ENCODE results near the gene TFDP2. TPM values are rescaled to one million over a fixed set of nuclear protein-coding genes. Genes with fewer than 3 reads are reported as not detected.

The TFDP2 gene
- total RNA-seq, 4 donors from 2014 or later: 21.6 to 58.7 (median 44.1) TPM

DNA sequence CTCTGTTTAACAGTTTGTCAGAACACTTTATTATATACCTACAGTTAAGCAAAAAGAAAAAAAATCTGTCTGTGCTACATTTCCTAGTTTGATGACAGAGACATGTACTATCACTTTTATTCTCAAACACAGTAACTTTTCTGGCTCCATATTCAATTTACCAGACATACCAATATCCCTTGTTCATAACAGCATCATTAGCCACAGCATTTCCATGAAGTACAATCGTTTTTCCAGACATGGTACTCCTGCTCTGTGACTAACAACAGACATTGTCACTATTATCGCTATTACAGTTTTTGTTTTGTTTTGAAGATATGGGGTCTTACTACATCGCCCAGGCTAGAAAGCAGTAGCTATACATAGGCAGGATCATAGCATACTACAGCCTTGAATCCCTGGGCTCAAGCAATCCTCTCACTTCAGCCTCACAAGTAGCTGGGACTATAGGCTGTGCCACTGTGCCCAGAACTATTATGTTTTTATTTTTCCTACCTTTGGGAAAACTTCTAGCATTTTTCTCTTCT lies 14.5 kb downstream of the TFDP2 start:
- no peaks in the 10 kb centered on the region for H3K4me1 ChIP-seq
- H3K36me3 ChIP-seq: no peaks in the 10 kb centered on the region
- H3K27ac ChIP-seq: no peak overlapping the region
- TF ChIP-seq CTCF (IDR thresholded peaks at IDR 0.05) (no peak), POLR2A (IDR thresholded peaks at IDR 0.05) (no peak), EP300 (IDR thresholded peaks at IDR 0.05) (no peak), POLR2AphosphoS5 (IDR thresholded peaks at IDR 0.05) (no peak)
- H3K9me3 ChIP-seq: no peaks in the 10 kb centered on the region
- WGBS: 47% methylated on average over 3 of the region's 3 CpGs
- no peak overlapping the region for H3K4me3 ChIP-seq
- no peaks in the 10 kb centered on the region for H3K27me3 ChIP-seq
- no peak for DNase-seq (ENCODE audit: low spot score in 2 of 2)

GRCh38 chr3:142129516-142130171 lies 19.7 kb downstream of the TFDP2 start:
- Histone ChIP-seq H3K27ac (no peak overlapping the region), H3K9me3 (no peaks in the 10 kb centered on the region), H3K4me1 (no peaks in the 10 kb centered on the region), H3K4me3 (no peak overlapping the region), H3K27me3 (no peaks in the 10 kb centered on the region), H3K36me3 (no peaks in the 10 kb centered on the region)
- no peak for DNase-seq (ENCODE audit: low spot score in 2 of 2)
- TF ChIP-seq POLR2A (IDR thresholded peaks at IDR 0.05) (no peak), POLR2AphosphoS5 (IDR thresholded peaks at IDR 0.05) (no peak), CTCF (IDR thresholded peaks at IDR 0.05) (no peak), EP300 (IDR thresholded peaks at IDR 0.05) (no peak)
- 93% methylated on average over 2 of the region's 2 CpGs for WGBS

DNA sequence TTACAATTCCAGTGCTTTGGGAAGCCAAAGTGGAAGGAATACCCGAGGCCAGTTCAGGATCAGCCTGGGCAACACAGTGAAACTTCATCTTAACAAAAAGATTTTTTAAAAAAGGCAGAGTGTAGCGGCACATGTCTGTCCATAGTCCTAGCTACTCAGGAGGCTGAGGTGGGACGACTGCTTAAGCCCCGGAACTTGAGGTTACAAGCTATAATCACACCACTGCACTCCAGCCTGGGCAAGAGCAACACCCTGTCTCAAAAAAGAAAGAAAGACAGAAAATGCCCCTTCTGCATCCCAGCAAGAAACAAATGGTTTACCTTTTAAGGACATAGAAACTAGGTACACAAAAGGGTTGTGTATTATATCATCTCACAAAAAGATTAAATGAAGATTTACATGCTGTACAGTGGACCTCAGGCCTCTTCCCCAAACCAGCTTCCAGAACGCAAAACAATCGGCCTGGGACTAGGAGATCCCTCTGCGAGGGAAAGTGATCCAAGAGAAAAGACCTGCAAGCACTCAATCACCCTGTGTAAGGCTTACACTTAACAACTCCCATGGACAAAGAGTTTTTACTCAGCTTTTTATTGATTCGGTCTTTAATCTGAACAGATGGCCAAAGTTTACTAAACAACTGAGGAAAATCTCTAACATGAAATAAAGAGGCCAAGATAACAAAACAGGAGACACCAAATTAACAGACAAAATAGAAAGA lies 21.2 kb downstream of the TFDP2 start:
- Histone ChIP-seq H3K27me3 (no peaks in the 10 kb centered on the region), H3K4me1 (no peaks in the 10 kb centered on the region), H3K9me3 (no peaks in the 10 kb centered on the region), H3K27ac (no peak overlapping the region), H3K4me3 (no peak overlapping the region), H3K36me3 (no peaks in the 10 kb centered on the region)
- TF ChIP-seq POLR2A (IDR thresholded peaks at IDR 0.05) (no peak), EP300 (IDR thresholded peaks at IDR 0.05) (no peak), CTCF (IDR thresholded peaks at IDR 0.05) (no peak), POLR2AphosphoS5 (IDR thresholded peaks at IDR 0.05) (no peak)
- WGBS: 89% methylated on average over 8 of the region's 8 CpGs
- DNase-seq (ENCODE audit: low spot score in 2 of 2): no peak

GRCh38 chr3:142124243-142124642 lies 25.1 kb downstream of the TFDP2 start:
- Histone ChIP-seq H3K27me3 (no peaks in the 10 kb centered on the region), H3K9me3 (no peaks in the 10 kb centered on the region), H3K27ac (no peak overlapping the region), H3K4me3 (no peak overlapping the region), H3K36me3 (no peaks in the 10 kb centered on the region), H3K4me1 (peaks cover 8% of the 10 kb centered on the region)
- no peak for DNase-seq (ENCODE audit: low spot score in 2 of 2)
- WGBS: 93% methylated on average over 2 of the region's 2 CpGs
- TF ChIP-seq POLR2A (IDR thresholded peaks at IDR 0.05) (no peak), POLR2AphosphoS5 (IDR thresholded peaks at IDR 0.05) (no peak), EP300 (IDR thresholded peaks at IDR 0.05) (no peak), CTCF (IDR thresholded peaks at IDR 0.05) (no peak)

DNA sequence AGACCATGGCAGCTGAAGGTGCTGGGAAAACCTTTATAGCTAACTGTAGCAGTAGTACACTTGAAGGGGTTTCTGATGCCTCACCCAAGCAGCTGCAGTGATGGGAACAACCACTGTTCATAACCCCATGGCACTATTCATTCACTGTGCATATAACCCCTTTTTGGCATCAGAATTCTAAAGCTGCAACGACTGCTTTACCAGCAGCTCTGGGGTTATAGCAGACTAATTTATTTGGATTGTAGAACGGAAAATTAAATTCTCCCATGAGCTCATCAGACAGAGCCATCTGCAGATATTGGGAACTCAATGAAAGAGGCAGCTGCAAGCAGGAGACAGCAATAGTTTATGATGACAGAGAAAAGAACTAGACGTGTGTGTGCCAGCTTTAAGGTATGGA lies 28.6 kb downstream of the TFDP2 start:
- Histone ChIP-seq H3K27ac (no peak overlapping the region), H3K9me3 (no peaks in the 10 kb centered on the region), H3K27me3 (no peaks in the 10 kb centered on the region), H3K4me1 (peaks cover 8% of the 10 kb centered on the region), H3K4me3 (no peak overlapping the region), H3K36me3 (no peaks in the 10 kb centered on the region)
- DNase-seq (ENCODE audit: low spot score in 2 of 2): no peak
- WGBS: 43% methylated on average over 3 of the region's 3 CpGs
- TF ChIP-seq EP300 (IDR thresholded peaks at IDR 0.05): no peak
- TF ChIP-seq CTCF (IDR thresholded peaks at IDR 0.05): no peak
- TF ChIP-seq POLR2AphosphoS5 (IDR thresholded peaks at IDR 0.05): no peak
- TF ChIP-seq POLR2A (IDR thresholded peaks at IDR 0.05): no peak

All from suprapubic skin (tissue), 4 donors.